ENCODE measurements around the gene TOMM20.
"Not testable (repeated sequence)": the region's sequence is repeated elsewhere in the genome, so short reads cannot be mapped to it uniquely, and the experiment has no call there.

The TOMM20 gene

DNA sequence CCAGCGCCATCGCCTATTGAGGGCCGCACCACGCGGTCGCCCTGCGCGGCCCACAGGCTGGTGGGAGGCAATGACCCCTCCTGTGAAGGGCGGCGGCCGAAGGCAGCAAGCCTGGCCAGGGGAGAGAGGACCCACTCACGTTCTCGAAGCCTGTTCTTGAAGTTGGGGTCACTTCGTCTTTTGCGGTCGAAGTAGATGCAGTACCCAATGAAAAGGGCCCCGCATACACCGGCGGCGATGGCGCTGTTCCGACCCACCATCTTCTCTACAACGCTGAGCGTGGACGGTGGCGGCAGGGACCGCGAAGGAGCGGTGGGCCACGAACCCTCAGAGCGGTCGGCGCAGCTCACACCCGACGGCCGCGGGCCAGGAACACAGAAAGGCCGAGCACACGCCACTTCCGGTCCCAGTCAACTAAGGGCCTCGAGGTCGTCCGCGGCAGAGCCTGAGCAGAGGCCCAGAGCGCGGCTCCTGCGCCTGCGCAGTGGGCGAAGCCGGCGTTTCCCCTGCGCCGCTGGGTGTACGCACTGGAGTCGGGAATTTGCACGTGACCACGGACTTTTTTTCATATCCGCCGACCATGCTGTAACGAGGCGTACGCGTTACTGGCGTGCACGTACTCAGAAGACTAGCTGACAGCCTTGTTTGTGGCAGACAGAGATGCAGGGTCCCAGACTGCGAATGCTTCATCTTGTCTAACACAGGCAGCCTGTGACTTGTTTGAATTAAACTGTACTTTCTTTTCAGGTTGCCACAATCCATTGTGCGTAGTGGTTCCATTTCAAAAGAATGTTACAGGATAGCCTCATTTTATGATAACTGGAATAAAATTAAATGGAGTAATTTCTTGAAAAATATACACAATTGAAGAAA is at the start of gene TOMM20:
TOMM20 (minus strand) TSS at position 382 of the 873 bp plus-strand sequence; CDS start at position 260, 122 bp downstream.
- DNase-seq (ENCODE audit: low read depth in 3 of 3, low spot score in 1 of 3), result peak; percentile 86 to 90 (median 87)

DNA sequence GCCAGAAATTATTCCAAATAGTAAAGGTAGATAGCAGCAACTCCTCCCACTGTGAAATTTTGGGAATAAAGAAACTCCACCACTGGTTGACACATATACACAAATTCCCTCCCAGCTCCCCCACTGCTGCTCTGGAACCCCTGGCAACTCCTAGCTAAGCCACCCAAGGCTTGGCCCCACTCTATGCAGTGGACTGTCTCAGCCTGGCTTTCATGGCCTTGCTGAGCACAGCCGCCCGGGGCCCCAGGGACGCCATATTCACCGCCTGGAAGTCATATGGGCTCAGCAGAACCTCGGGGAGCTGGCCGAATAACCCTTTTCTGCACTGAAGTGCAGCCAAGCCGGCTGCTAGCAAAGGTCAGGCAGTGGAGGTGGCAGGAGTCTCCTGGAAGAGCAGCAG is 47.8 kb upstream of the TOMM20 start:
- no peak for DNase-seq (ENCODE audit: low read depth in 3 of 3, low spot score in 1 of 3)

DNA sequence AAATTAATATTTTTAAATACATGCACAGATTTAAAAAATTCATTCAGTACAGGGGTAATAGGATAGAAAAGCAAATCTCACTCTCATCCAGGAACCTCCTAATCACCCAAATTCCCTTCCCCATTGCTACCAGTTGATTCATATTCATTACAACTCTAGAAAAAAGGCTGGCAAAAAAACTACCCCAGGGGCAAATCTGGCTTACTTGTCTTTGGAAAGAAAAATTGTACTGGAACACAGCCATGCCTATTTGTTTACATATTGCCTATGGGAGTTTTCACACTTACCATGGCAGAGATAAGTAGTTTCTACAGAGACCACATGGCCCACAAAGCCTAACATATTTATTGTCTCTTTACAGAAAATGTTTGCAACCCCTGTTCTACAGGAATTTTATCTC is 41.3 kb upstream of the TOMM20 start:
- DNase-seq (ENCODE audit: low read depth in 3 of 3, low spot score in 1 of 3), result no peak

DNA sequence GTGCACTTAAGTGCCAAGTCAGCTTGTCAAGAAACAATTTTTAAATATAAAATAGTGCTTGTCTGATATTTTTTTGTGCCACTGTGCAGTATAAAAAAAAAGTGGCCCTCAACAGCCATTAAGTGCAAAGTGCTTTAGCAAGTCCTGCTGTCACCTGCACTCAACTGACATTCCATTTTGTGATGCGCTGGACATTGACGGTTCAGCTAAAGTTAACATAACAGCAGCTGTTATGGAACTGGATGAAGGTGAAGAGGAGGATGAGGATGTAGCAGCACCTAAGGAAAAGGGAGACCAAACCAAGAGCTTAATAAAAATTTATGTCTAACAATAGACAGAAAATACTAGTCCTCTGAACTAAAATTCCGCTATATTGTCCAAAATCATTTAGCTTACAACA is 39.7 kb upstream of the TOMM20 start:
- DNase-seq (ENCODE audit: low read depth in 3 of 3, low spot score in 1 of 3), result no peak

DNA sequence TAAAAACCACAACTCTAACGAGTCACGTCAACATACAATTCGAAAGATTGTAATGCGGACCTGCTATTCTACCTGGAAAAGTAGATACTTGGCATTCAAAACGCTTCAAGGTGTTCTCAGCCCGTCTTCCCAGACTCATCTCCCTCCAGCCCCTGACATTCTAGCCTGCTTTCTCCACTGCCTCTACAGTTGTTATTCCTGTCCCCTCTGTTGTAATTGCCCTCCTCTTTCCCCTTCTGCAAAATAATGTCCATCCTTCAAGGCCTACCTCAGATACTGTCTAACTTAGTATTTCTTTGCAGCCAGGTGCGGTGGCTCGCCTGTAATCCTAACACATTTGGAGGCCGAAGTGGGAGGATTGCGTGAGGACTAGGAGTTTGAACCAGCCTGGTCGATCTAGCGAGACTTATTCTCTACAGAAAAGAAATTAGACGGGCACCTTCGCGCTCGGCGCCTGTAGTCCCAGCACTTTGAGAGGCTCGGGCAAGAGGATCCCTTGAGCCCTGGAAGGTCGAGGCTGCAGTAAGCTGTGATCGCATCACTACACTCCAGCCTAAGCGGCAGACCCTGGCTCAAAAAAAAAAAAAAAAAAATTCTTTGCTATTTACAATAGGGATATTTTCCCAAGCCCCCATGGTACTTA is 33.2 kb upstream of the TOMM20 start:
- no peak for DNase-seq (ENCODE audit: low read depth in 3 of 3, low spot score in 1 of 3)

DNA sequence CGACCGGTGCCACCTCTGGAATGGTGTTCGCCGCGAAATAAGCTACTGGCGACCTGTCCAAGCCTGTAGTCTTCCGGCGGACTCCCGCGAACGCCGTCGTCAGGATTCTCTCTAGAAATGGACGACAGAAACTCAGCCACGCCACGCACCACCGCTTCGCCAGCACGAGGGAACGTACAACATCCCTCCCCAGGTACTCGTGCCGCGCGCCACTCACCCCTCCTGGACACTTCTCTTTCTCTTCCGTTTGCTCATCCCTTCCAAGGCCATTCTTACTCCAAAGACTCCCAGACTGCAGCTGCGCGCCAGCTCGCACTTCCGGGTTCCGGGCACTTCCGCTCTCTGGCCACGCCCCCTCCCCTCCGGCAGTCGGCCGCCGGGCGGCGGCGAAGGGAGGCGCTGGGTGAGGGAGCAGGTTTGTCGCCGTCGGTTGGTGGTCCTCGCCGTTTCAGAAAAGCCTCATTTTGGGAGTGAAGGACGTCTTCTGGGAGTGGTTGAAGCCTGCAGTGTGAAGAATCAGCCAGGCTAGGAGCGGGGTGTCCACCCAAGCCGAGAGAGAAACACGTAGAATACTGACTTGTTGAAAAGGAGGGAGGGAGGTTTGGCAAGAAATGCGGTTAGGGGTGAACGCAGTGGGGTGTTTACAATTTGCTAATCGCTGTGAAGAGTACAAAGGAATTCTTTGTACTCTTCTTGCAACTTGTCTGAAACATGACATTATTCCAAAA is 32.5 kb upstream of the TOMM20 start, which contains the start of gene RBM34:
RBM34 (minus strand) TSS at position 294 of the 728 bp plus-strand sequence; CDS start at position 270, 24 bp downstream.
- DNase-seq (ENCODE audit: low read depth in 3 of 3, low spot score in 1 of 3), result peak; percentile 75 to 93 (median 80)

DNA sequence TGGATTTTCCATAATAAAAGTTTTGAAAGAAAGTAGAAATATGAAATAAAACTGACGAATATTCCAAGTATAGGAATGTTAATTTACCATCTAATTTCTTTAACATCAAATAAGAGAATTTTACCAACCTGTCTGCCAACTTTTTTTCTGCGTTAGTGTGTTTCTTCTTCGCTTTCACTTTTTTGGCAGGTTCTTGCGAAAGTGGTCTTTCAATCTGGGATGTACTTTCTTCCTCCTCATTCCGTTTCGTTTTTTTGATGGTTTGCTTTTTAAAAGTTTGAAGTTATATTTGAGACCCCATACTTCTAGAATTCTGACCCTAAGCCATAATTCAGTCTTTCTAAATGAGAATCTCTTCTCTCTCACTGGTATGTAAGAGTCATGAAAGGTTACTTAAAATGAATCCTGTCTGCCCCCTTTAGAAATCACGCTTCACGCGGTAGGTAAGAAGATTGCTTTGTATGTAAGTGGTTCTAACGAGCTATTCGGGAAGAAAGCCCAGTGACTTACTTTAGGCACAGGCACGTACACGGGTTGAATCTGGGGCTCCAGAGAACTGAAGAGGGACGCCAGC is 31.8 kb upstream of the TOMM20 start:
- no peak for DNase-seq (ENCODE audit: low read depth in 3 of 3, low spot score in 1 of 3)

DNA sequence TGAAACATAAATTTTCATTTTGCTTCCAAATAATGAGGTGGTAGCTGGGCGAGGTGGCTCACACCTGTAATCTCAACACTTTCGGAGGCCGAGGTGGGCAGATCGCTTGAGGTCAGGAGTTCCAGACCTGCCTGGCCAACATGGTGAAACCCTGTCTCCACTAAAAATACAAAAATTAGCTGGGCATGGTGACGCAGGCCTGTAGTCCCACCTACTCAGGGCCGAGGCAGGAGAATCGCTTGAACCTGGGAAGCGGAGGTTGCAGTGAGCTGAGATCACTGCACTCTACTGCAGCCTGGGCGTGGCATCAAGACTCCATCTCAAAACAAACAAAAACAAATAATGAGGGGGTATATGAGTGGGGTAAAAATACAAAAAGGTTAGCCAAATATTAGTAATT is 31.3 kb upstream of the TOMM20 start:
- not testable (repeated sequence) for DNase-seq (ENCODE audit: low read depth in 3 of 3, low spot score in 1 of 3)

DNA sequence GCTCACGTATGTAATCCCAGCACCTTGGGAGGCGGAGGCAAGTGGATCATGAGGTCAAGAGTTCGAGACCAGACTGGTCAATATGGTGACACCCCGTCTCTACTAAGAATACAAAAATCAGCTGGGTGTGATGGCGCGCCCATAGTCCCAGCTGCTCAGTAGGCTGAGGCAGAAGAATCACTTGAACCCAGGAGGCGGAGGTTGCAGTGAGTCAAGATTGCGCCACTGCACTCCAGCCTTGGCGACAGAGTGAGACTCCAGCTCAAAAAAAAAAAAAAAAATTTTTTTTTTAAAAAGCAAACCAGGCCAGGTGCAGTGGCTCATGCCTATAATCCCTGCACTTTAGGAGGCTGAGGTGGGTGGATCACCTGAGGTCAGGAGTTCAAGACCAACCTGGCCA is 30.6 kb upstream of the TOMM20 start:
- not testable (repeated sequence) for DNase-seq (ENCODE audit: low read depth in 3 of 3, low spot score in 1 of 3)

DNA sequence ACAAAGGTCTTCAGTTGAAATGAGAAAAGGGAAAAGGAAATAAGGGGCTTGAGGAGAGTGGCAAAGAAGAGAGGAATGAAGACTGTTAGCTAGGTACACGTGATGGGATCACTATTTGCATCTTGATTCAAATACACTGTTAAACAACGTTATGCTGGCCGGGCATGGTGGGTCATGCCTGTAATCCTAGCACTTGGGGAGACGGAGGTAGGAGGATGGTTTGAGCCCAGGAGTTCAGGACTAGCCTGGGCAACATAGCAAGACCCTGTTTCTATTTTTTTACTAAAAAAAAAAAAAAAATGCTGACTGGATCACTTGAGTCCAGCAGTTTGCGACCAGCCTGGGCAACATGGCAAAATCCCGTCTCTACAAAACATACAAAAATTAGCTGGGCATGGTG is 30.0 kb upstream of the TOMM20 start:
- no peak for DNase-seq (ENCODE audit: low read depth in 3 of 3, low spot score in 1 of 3)

DNA sequence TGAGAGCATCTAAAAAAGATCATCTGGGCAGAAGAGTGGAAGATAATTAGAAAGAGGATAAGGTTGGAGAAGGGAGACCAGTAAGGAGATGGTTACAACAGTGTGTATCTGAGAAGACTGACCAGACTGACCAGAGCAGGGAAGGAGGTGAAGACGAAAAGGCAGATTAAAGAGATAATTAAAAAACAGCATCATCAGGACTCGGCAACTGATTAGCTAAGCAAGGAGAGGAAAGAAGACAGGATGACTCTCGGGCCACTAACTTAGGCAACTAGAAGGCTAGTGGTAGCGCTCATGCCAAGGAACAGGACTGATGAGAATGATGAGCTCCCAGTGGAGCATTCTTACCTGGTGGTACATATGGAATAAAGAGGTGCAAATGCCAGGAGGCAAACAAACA is 28.5 kb upstream of the TOMM20 start:
- no peak for DNase-seq (ENCODE audit: low read depth in 3 of 3, low spot score in 1 of 3)

DNA sequence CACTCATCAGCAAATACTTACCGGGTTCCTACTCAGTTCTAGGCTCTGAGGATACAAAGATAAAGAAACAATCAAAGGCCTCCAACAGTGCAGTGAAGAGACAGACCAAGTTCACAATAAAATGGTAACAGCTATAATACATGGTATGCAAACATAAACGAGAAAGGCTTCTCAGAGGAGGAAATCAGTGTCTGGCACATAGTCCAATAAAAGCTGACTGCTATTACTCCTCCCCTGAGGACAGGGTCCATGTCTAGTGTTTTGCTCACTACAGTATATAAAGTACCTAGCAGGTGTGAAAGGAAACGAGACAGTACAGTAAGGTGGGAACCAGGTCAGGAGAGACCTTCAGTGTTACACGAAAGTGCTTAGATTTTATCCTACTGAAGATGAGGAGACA is 28.1 kb upstream of the TOMM20 start:
- no peak for DNase-seq (ENCODE audit: low read depth in 3 of 3, low spot score in 1 of 3)

DNA sequence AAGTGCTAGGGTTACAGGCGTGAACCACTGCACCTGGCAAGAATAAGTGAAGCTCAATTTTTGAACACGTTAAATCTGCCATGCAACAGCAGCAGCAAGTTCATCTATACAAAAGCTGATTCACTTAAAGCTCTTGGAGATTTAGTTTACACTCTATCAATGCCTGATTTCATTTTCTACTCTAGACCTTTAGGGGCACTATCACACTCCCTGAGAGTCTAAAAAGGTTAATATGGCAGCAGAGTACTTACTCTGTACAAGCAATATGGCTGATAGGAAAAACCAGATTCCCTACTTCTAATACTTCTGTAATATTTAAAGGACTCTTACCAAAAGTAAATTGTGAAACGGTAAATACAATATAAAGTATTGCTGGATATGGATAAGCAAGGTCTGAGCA is 27.6 kb upstream of the TOMM20 start:
- no peak for DNase-seq (ENCODE audit: low read depth in 3 of 3, low spot score in 1 of 3)

DNA sequence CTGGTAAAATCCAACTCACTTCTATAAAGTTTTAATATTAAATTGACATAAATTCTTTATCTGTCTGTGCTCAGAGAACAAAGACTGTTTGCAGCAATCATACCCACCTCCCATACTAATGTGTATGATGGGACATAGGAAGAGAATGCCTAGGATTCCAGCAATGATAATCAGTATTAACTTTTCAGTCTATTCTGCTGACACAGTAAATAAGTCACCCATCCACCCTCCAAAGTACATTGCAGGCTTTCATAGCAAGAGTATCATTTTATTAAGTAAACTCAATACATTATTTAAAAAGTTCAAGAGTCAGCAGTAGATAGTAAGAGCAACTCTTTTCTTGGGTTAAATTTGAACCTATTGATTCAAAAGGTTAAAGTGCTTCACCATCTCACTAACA is 23.6 kb upstream of the TOMM20 start:
- no peak for DNase-seq (ENCODE audit: low read depth in 3 of 3, low spot score in 1 of 3)

DNA sequence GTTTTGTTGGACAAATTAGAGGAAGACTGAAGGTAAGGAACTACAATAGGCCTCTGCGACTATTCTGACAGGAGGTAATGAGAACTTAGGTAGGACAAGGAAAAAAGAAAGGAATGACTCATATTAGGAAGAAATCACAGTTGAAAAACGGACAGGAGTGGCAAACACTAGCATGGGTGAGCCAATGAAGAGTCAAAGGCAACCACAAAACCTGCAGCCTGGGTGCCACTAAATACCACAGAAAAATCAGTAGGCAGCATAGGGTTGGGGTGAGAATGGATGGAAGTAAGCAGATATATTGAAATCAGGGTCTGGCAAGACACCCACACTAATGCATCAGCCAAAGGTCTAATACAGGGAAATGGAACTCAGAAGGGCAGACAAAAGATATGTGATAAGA is 22.4 kb upstream of the TOMM20 start:
- DNase-seq (ENCODE audit: low read depth in 3 of 3, low spot score in 1 of 3), result no peak

DNA sequence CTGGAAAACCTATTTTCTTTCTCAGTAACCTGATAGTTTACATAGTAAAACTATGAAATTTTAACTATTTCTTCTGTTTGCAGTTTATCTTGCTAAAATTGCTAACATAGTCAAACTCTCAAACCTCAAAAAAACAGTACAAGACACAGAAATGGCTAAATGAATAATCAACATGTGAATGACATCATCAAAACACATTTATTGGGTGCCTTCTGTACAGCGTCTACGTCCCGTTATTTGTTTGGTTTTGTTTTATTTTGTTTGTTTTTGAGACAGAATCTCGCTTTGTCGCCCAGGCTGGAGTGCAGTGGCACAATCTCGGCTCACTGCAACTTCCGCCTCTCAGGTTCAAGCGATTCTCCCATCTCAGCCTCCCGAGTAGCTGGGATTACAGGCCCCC is 21.2 kb upstream of the TOMM20 start:
- no peak for DNase-seq (ENCODE audit: low read depth in 3 of 3, low spot score in 1 of 3)

DNA sequence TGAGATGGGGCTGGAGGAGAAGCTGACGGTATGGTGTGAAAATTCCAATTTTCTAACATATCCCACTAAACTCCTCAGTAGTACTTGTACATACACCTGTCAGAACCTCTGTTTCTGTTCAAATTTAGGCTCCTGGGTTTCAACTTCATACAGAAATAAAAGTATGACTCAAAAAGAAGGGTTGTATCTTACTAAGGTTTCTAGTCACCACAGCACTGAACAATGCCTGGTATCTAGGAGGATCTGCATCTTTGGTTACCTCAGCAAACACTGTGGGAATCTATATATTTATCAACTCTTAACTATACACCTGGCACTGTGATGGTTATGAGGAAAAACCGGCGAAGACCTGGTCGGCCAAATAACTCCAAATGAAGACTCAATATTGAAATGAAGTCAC is 18.6 kb upstream of the TOMM20 start:
- no peak for DNase-seq (ENCODE audit: low read depth in 3 of 3, low spot score in 1 of 3)

DNA sequence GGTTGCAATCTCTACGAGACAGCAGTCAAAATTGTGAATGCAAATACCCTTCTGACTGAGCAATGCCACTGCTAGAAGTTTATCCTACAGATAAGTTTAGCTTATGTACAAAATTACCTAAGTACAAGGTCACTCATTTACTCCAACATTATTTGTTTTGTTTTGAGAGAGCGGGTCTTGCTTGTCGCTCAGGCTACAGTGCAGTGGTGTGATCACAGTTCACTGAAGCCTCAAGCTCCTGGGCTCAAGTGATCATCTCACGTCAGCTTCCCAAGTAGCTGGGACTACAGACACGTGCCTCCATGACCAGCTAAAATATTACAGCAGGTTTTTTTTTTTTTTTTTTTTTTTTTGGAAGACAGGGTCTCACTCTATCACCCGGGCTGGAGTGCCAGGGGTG is 17.0 kb upstream of the TOMM20 start:
- no peak for DNase-seq (ENCODE audit: low read depth in 3 of 3, low spot score in 1 of 3)

DNA sequence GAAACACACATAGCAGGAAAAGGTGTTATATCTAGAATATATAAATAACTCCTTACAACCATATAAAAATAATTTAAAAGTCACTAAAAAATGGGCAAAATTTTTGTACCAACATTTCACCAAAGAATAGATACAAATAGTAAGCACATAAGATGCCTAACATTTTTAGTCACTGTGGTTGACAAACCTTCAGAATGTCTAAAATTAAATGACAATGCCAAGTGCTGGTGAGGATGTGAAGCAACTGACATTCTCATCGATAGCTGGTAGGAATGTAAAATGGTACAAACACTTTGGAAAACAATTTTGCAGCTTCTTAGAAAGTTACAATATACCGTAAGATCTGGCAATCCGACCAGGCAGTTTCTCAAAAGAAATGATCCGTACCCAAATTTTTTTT is 14.4 kb upstream of the TOMM20 start:
- DNase-seq (ENCODE audit: low read depth in 3 of 3, low spot score in 1 of 3), result no peak

DNA sequence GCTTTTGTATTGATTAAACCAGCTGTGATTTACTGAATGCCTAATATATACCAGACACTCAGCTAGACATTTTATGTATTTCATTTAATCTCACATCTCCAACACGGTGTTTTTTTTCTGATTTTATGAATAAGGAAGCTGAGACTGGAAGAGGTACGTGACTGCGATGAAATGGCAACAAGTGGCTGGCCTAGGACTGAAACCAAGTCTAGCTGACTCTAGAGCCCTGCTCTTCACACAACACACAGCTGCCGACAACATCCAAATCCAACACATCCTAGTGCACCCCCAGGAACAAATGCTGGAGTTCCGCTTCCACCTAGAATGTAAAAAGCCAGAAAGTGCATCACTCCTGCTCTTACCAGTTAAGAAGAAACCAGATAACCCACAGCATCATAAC is 10.7 kb upstream of the TOMM20 start:
- DNase-seq (ENCODE audit: low read depth in 3 of 3, low spot score in 1 of 3), result no peak

DNA sequence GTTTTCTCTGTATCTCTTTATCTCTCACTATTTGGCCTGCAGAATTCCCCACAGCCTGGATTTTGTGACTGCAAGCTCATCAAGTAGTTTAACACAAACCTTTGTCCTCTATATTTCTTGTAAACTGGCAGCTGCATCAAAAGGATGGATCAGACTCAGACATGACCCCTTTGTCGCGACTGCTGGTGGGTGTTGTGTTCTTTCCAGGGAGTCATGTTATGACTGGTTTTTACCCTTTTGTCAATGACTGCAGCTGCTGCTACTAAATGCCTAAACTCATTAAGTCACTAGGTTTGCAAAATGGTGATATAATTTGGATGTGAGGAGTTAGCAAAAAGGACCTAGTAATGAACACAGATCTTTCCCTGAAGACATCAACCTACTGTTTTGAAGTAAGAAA is 10.2 kb upstream of the TOMM20 start:
- DNase-seq (ENCODE audit: low read depth in 3 of 3, low spot score in 1 of 3), result no peak

DNA sequence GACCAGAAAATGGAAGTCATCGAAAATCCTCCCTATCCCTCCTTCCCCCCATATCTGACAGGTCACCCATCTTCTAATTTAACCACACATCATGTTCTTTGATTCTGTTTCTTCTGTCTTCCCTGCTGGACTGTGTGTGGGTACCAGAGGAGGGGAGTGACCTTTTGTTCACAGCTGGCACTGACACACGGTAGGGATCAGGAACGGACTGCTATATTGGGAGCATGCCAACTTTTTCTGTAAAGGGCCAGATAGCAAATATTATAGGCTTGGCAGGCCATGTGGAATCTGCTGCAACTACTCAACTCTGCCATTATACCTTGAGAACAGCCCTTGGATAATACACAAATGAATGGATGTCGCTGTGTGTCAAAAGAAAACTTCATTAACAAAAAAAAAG is 7.5 kb upstream of the TOMM20 start:
- no peak for DNase-seq (ENCODE audit: low read depth in 3 of 3, low spot score in 1 of 3)
